HepG2 (cell line): ENCODE results near the gene SLC22A15. TPM values are rescaled to one million over a fixed set of nuclear protein-coding genes. Genes with fewer than 3 reads are reported as not detected.

Source experiments
- ATF7 ChIP-seq, 2 experiments: fragments of 450-650 bp in 1 of 2; sonication (generic) in 1 of 2; formaldehyde crosslinking in 1 of 2; IDR thresholded peaks; 2 replicates each; pipeline versions ENCODE4 v1.4.0 to v1.6.1; 2016 to 2020; ENCODE audit warnings: antibody characterized with exemption in 1 of 2, mild to moderate bottlenecking in 1 of 2, missing genetic modification reagents in 1 of 2
- FOXK2 ChIP-seq: fragments of 450-650 bp; IDR thresholded peaks from 2 replicates; pipeline ENCODE4 v1.6.1; 2016
- HCFC1 ChIP-seq: fragments of 150-350 bp; IDR thresholded peaks from 2 replicates; pipeline ENCODE4 v1.6.1; 2014; ENCODE audit warnings: low read depth, low read length
- KAT8 ChIP-seq: IDR thresholded peaks from 2 replicates; pipeline ENCODE4 v1.6.1; 2016; ENCODE audit warnings: missing genetic modification reagents, missing compliant biosample characterization
- RAD51 ChIP-seq: fragments of 450-650 bp; IDR thresholded peaks from 2 replicates; pipeline ENCODE4 v1.6.1; 2016; ENCODE audit warnings: borderline replicate concordance
- SKI ChIP-seq: fragments of 450-650 bp; IDR thresholded peaks from one replicate; pipeline ENCODE4 v1.6.1; 2018; ENCODE audit warnings: mild to moderate bottlenecking; ENCODE audit not compliant: partially characterized antibody
- ZNF552 ChIP-seq: sonication (generic); formaldehyde crosslinking; IDR thresholded peaks from 2 replicates; pipeline ENCODE4 v1.9.0; 2022; ENCODE audit warnings: missing genetic modification reagents, mild to moderate bottlenecking, borderline replicate concordance
- polyA plus RNA-seq, 8 experiments: library from polyadenylated mRNA; depleted of rRNA in 3 of 8; stranded (reverse) in 7 of 8; unstranded in 1 of 8; fragments of >200 nt; fragmentation: Illumina TruSeq in 4 of 8; extraction: Trizol in 4 of 8; gene quantifications; 2 replicates each; pipeline versions ENCODE4 v1.2.1 to v1.2.3, GENCODE V29; 2011 to 2016; ENCODE audit warnings: low read depth in 4 of 8, missing spikeins in 1 of 8, mixed read lengths in 1 of 8; ENCODE audit not compliant: insufficient read depth in 1 of 8
- total RNA-seq, 5 experiments: library from RNA; depleted of rRNA; stranded (reverse); fragments of >200 nt; fragmentation: Illumina TruSeq; extraction: Trizol; gene quantifications; 2 replicates each; pipeline ENCODE4 v1.2.3, GENCODE V29; 2016; ENCODE audit warnings: low read depth in 1 of 5
- TF ChIP-seq, protein P1 (sequence below): sonication (generic); formaldehyde crosslinking; IDR thresholded peaks from 2 replicates; pipeline ENCODE4 v1.4.0; 2020; ENCODE audit warnings: mild to moderate bottlenecking, missing genetic modification reagents, borderline replicate concordance
- TF ChIP-seq, protein P2 (sequence below): sonication (generic); formaldehyde crosslinking; IDR thresholded peaks from 2 replicates; pipeline ENCODE4 v1.5.1; 2020; ENCODE audit warnings: mild to moderate bottlenecking, moderate library complexity, missing genetic modification reagents
- TF ChIP-seq, protein P3 (sequence below): sonication (generic); formaldehyde crosslinking; IDR thresholded peaks from 2 replicates; pipeline ENCODE4 v1.4.0; 2020; ENCODE audit warnings: mild to moderate bottlenecking, missing genetic modification reagents
- TF ChIP-seq, protein P4 (sequence below): sonication (generic); formaldehyde crosslinking; IDR thresholded peaks from 2 replicates; pipeline ENCODE4 v1.5.0; 2020; ENCODE audit warnings: mild to moderate bottlenecking, missing genetic modification reagents, borderline replicate concordance

Gene SLC22A15
- total and polyA plus RNA-seq, 2 of the 13 experiments (the other 11 are each of a cell fraction or from before 2014, with no cell fraction given), result 0.24 to 1.7 TPM

DNA sequence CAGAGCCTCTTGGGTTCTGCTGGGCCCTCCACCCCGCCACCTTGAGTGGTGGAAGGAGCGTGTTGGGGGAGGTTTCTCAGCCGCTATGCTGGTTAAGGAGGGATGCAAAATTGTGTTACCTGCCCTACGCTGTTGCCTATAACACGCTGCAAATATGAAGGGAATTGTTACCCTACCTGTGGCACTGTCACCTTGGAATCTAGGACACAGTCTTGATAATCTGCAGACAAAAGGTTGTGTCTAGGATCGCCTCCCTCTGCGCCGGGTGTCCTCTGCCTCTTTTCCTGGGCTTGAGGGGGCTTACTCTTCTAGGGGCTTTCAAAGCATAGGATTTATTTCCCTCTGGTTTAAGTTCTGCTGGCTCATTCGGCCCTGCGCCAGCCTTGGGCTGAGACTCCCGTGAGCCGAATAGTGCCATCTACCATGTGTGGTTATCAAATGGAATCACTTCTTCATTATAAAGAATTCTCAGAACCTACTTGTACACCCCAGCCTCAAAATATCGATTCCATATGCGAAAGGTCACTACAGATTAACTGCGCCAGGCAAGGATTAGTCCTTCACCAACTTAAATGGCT, 697 bp downstream of the SLC22A15 start (continued):
- TF ChIP-seq, protein P1, sequence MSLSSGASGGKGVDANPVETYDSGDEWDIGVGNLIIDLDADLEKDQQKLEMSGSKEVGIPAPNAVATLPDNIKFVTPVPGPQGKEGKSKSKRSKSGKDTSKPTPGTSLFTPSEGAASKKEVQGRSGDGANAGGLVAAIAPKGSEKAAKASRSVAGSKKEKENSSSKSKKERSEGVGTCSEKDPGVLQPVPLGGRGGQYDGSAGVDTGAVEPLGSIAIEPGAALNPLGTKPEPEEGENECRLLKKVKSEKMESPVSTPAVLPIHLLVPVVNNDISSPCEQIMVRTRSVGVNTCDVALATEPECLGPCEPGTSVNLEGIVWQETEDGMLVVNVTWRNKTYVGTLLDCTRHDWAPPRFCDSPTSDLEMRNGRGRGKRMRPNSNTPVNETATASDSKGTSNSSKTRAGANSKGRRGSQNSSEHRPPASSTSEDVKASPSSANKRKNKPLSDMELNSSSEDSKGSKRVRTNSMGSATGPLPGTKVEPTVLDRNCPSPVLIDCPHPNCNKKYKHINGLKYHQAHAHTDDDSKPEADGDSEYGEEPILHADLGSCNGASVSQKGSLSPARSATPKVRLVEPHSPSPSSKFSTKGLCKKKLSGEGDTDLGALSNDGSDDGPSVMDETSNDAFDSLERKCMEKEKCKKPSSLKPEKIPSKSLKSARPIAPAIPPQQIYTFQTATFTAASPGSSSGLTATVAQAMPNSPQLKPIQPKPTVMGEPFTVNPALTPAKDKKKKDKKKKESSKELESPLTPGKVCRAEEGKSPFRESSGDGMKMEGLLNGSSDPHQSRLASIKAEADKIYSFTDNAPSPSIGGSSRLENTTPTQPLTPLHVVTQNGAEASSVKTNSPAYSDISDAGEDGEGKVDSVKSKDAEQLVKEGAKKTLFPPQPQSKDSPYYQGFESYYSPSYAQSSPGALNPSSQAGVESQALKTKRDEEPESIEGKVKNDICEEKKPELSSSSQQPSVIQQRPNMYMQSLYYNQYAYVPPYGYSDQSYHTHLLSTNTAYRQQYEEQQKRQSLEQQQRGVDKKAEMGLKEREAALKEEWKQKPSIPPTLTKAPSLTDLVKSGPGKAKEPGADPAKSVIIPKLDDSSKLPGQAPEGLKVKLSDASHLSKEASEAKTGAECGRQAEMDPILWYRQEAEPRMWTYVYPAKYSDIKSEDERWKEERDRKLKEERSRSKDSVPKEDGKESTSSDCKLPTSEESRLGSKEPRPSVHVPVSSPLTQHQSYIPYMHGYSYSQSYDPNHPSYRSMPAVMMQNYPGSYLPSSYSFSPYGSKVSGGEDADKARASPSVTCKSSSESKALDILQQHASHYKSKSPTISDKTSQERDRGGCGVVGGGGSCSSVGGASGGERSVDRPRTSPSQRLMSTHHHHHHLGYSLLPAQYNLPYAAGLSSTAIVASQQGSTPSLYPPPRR (CRISPR knock-in tag), result no peak
- TF ChIP-seq FOXK2, result no peak
- no peak for TF ChIP-seq ZNF552 (CRISPR knock-in tag)
- TF ChIP-seq RAD51, result no peak
- TF ChIP-seq, protein P2, sequence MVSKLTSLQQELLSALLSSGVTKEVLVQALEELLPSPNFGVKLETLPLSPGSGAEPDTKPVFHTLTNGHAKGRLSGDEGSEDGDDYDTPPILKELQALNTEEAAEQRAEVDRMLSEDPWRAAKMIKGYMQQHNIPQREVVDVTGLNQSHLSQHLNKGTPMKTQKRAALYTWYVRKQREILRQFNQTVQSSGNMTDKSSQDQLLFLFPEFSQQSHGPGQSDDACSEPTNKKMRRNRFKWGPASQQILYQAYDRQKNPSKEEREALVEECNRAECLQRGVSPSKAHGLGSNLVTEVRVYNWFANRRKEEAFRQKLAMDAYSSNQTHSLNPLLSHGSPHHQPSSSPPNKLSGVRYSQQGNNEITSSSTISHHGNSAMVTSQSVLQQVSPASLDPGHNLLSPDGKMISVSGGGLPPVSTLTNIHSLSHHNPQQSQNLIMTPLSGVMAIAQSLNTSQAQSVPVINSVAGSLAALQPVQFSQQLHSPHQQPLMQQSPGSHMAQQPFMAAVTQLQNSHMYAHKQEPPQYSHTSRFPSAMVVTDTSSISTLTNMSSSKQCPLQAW, result no peak
- TF ChIP-seq, protein P3, sequence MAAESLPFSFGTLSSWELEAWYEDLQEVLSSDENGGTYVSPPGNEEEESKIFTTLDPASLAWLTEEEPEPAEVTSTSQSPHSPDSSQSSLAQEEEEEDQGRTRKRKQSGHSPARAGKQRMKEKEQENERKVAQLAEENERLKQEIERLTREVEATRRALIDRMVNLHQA (CRISPR knock-in tag), result no peak
- TF ChIP-seq SKI, result no peak
- TF ChIP-seq HCFC1, result no peak
- no peak for TF ChIP-seq ATF7 (IDR thresholded peaks at IDR 0.05)
- no peak for TF ChIP-seq ATF7 (CRISPR knock-in tag; IDR thresholded peaks at IDR 0.05)
- TF ChIP-seq KAT8, result no peak
- TF ChIP-seq, protein P4, sequence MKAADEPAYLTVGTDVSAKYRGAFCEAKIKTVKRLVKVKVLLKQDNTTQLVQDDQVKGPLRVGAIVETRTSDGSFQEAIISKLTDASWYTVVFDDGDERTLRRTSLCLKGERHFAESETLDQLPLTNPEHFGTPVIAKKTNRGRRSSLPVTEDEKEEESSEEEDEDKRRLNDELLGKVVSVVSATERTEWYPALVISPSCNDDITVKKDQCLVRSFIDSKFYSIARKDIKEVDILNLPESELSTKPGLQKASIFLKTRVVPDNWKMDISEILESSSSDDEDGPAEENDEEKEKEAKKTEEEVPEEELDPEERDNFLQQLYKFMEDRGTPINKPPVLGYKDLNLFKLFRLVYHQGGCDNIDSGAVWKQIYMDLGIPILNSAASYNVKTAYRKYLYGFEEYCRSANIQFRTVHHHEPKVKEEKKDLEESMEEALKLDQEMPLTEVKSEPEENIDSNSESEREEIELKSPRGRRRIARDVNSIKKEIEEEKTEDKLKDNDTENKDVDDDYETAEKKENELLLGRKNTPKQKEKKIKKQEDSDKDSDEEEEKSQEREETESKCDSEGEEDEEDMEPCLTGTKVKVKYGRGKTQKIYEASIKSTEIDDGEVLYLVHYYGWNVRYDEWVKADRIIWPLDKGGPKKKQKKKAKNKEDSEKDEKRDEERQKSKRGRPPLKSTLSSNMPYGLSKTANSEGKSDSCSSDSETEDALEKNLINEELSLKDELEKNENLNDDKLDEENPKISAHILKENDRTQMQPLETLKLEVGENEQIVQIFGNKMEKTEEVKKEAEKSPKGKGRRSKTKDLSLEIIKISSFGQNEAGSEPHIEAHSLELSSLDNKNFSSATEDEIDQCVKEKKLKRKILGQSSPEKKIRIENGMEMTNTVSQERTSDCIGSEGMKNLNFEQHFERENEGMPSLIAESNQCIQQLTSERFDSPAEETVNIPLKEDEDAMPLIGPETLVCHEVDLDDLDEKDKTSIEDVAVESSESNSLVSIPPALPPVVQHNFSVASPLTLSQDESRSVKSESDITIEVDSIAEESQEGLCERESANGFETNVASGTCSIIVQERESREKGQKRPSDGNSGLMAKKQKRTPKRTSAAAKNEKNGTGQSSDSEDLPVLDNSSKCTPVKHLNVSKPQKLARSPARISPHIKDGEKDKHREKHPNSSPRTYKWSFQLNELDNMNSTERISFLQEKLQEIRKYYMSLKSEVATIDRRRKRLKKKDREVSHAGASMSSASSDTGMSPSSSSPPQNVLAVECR (CRISPR knock-in tag), result no peak
